ENCODE data around the gene LRP2. TPM values are rescaled to one million over a fixed set of nuclear protein-coding genes. Genes with fewer than 3 reads are reported as not detected.
"Not testable (repeated sequence)": the region's sequence is repeated elsewhere in the genome, so short reads cannot be mapped to it uniquely, and the experiment has no call there.

Gene LRP2
- total RNA-seq, 6 donors from 2014 or later, result 20.0 to 56.5 (median 27.5) TPM

DNA sequence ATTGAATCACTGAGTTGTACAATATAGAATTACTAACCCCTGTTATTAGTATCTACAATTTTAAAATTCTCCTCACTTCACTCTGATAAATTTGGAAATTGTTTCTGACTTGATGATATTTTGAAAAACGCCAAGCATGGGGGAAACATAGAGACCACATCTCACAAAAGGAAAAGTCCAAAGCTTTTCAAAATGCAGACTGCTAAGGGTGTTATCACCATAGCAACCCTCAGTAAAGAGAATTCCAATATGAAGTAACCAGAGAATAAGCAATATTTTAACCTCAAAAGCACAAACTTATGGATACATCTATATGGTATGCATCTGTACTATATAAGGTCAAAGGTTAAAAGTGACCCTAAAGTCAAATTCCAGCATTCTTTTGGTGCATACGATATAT lies 22.7 kb downstream of the LRP2 start:
- no peak overlapping the region for H3K4me3 ChIP-seq
- TF ChIP-seq EP300 (IDR thresholded peaks at IDR 0.05), result no peak
- TF ChIP-seq POLR2AphosphoS5 (IDR thresholded peaks at IDR 0.05), result no peak
- TF ChIP-seq CTCF (IDR thresholded peaks at IDR 0.05), result no peak
- no peak for TF ChIP-seq POLR2A (IDR thresholded peaks at IDR 0.05)
- peaks cover 0 to 8% (median 2%) of the 10 kb centered on the region in 4 donors for H3K4me1 ChIP-seq
- H3K27ac ChIP-seq, result no peak overlapping the region
- no peak for DNase-seq
- no peaks in the 10 kb centered on the region for H3K9me3 ChIP-seq
- WGBS, 2 donors, result 75 to 88% methylated on average over 2 of the region's 2 CpGs
- no peak for ATAC-seq (ENCODE audit: low FRiP score in 2 of 2)
- no peaks in the 10 kb centered on the region for H3K27me3 ChIP-seq
- no peaks in the 10 kb centered on the region for H3K36me3 ChIP-seq

DNA sequence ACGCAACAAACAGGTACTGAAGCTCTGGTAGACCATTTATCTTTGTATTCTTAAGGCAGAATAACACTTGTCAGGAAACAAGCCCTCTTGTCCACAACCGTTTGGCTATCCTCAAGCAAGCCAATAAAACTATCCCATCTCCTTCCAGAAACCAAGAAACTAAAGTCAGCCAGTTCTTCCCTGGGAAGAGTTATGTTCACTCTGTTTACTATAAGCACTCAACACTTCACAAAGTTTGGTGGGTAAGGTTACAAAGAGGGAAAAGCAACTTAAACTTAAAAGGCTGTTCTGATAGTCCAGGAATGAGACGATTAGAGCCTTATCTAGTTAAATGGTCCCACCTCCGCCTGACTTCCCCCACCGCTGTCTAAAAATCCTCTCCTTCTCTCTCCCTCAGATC lies 25.6 kb downstream of the LRP2 start:
- TF ChIP-seq CTCF (IDR thresholded peaks at IDR 0.05), result no peak
- no peak for TF ChIP-seq EP300 (IDR thresholded peaks at IDR 0.05)
- TF ChIP-seq POLR2A (IDR thresholded peaks at IDR 0.05), result no peak
- WGBS, 2 donors, result 40 to 55% methylated on average over 5 of the region's 5 CpGs
- ATAC-seq (ENCODE audit: low FRiP score in 2 of 2) (no peak), DNase-seq (no peak)
- Histone ChIP-seq H3K36me3 (no peaks in the 10 kb centered on the region), H3K27me3 (no peaks in the 10 kb centered on the region), H3K27ac (no peak overlapping the region), H3K4me1 (peaks cover 0 to 5% (median 0%) of the 10 kb centered on the region in 4 donors), H3K9me3 (no peaks in the 10 kb centered on the region), H3K4me3 (no peak overlapping the region)

DNA sequence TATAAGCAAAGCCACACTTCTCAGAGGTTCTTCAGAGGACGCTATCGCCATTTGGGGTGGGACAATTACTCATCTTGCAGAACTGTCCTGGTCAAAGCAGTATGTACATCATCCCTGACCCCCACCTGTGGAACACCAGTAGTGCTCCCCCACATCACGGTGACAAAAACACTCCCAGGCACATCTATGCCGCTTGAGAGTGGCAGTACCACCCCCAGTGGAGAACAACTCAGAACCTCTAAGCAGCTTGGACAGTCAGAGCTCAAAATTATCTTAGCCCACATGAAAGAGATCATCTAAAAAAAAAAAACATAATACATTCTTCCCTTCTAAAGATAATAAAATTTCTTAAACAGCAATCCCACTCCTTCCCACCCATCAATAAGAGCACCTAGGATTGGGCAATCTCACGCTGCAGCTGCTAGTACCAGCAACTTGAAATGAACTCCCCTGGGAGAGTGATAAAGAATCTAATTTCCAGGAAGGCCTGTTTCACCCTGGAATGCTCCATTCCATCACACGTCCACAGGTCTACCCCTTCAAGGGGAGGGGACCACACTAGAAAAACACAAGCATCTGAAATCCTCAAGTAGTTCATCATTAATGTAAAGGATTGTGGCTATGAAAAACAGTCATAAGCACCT lies 31.7 kb downstream of the LRP2 start:
- H3K27ac ChIP-seq, result no peak overlapping the region
- no peaks in the 10 kb centered on the region for H3K9me3 ChIP-seq
- ATAC-seq (ENCODE audit: low FRiP score in 2 of 2) (peak; percentile 28 to 43), DNase-seq (no peak)
- H3K4me1 ChIP-seq, result peaks cover 0 to 7% (median 0%) of the 10 kb centered on the region in 4 donors
- 47 to 48% methylated on average over 6 of the region's 6 CpGs for WGBS, 2 donors
- no peaks in the 10 kb centered on the region for H3K36me3 ChIP-seq
- H3K27me3 ChIP-seq, result no peaks in the 10 kb centered on the region
- peak overlapping the region in 1 of 4 donors; percentile 7 for H3K4me3 ChIP-seq
- TF ChIP-seq CTCF (IDR thresholded peaks at IDR 0.05), result no peak

- Histone ChIP-seq H3K4me1 (peaks cover 0 to 7% (median 0%) of the 10 kb centered on the region in 4 donors), H3K4me3 (peak overlapping the region in 2 of 4 donors; percentile 6 to 7), H3K27ac (peak overlapping the region in 2 of 4 donors; percentile 45 to 48), H3K9me3 (no peaks in the 10 kb centered on the region), H3K36me3 (no peaks in the 10 kb centered on the region), H3K27me3 (no peaks in the 10 kb centered on the region)
- DNase-seq (peak in 1 of 2 donors; percentile 71), ATAC-seq (ENCODE audit: low FRiP score in 2 of 2) (peak; percentile 36 to 80)
- 70 to 91% methylated on average over 4 to 8 of the region's 8 CpGs for WGBS, 2 donors
- TF ChIP-seq EP300 (IDR thresholded peaks at IDR 0.05) (peak in 1 of 4 donors; percentile 83), POLR2A (IDR thresholded peaks at IDR 0.05) (no peak)
Measured at GRCh38 chr2:169329688-169330554, 32.4 kb downstream of the LRP2 start.

DNA sequence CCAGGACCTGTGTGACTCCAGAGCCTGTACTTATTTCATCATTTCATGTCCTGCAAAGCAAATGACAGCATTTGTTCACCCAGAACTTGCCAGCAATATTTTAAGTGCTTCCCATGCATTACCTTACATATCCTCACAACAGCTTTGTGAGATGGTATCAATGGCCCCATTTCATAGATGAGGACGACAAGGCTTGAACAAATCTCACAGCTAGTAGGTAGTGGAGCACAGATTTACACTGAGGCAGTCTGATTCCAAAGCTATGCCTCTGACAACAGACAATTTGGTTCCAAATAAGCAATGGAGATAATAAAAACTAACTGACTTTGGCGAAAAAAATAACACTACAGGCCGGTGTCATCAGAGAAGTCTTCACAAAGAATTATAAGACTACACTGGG lies 33.5 kb downstream of the LRP2 start:
- Histone ChIP-seq H3K27ac (no peak overlapping the region), H3K4me1 (peaks cover 0 to 7% (median 0%) of the 10 kb centered on the region in 4 donors), H3K36me3 (no peaks in the 10 kb centered on the region), H3K9me3 (no peaks in the 10 kb centered on the region), H3K27me3 (no peaks in the 10 kb centered on the region), H3K4me3 (no peak overlapping the region)
- 91 to 92% methylated on average over 3 of the region's 3 CpGs for WGBS, 2 donors
- no peak for DNase-seq
- TF ChIP-seq EP300 (IDR thresholded peaks at IDR 0.05) (no peak), POLR2A (IDR thresholded peaks at IDR 0.05) (no peak), CTCF (IDR thresholded peaks at IDR 0.05) (no peak), POLR2AphosphoS5 (IDR thresholded peaks at IDR 0.05) (no peak)
- ATAC-seq (ENCODE audit: low FRiP score in 2 of 2), result no peak

- not testable (repeated sequence) for ATAC-seq (ENCODE audit: low FRiP score in 2 of 2); H3K27me3 ChIP-seq; H3K27ac ChIP-seq; H3K9me3 ChIP-seq; H3K4me3 ChIP-seq; H3K4me1 ChIP-seq; H3K36me3 ChIP-seq
- peak in 1 of 2 donors; percentile 38 for DNase-seq
- no CpG with 5 or more reads among the region's 33 CpGs for WGBS, 2 donors
Measured at GRCh38 chr2:169327837-169328236, 34.5 kb downstream of the LRP2 start.

- H3K36me3 ChIP-seq; H3K27ac ChIP-seq; DNase-seq; H3K4me1 ChIP-seq; H3K27me3 ChIP-seq; H3K9me3 ChIP-seq; ATAC-seq (ENCODE audit: low FRiP score in 2 of 2); H3K4me3 ChIP-seq: not testable (repeated sequence)
- 68% methylated on average over 3 of the region's 4 CpGs; no CpG with 5 or more reads in 1 of the 2 donors for WGBS, 2 donors
Measured at GRCh38 chr2:169325886-169326285, 36.4 kb downstream of the LRP2 start.

All from upper lobe of left lung (tissue), 6 donors.